GM04504 (cell line): ENCODE results near the gene ELAPOR2.
"Not testable (repeated sequence)": the region's sequence is repeated elsewhere in the genome, so short reads cannot be mapped to it uniquely, and the experiment has no call there.

Experiments used
- DNase-seq: peaks from one replicate; pipeline ENCODE4 v3.0.0-alpha.2; 2012; ENCODE audit warnings: low read depth

The ELAPOR2 gene

DNA sequence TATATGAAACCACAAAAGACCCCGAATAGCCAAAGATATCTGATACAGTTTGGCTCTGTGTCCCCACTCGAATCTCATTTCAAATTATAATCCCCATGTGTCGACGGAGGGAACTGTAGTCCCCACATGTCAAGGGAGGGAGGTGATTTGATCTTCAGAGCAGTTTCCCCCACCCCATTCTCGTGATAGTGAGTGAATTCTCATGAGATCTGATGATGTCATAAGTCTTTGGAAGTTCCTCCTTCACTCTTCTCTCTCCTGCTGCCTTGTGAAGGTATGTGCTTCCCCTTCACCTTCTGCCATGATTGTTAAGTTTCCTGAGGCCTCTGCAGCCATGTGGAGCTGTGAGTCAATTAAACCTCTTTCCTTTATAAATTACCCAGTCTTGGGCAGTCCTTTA, 13.0 kb downstream of the ELAPOR2 start:
- DNase-seq: no peak

DNA sequence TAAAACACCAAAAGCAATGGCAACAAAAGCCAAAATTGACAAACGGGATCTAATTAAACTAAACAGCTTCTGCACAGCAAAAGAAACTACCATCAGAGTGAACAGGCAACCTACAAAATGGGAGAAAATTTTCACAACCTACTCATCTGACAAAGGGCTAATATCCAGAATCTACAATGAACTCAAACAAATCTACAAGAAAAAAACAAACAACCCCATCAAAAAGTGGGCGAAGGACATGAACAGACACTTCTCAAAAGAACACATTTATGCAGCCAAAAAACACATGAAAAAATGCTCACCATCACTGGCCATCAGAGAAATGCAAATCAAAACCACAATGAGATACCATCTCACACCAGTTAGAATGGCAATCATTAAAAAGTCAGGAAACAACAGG, 14.7 kb downstream of the ELAPOR2 start:
- not testable (repeated sequence) for DNase-seq

DNA sequence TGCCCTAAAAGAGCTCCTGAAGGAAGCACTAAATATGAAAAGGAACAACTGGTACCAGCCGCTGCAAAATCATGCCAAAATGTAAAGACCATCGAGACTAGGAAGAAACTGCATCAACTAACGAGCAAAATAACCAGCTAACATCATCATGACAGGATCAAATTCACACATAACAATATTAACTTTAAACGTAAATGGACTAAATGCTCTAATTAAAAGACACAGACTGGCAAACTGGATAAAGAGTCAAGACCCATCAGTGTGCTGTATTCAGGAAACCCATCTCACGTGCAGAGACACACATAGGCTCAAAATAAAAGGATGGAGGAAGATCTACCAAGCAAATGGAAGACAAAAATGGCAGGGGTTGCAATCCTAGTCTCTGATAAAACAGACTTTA, 17.9 kb downstream of the ELAPOR2 start:
- not testable (repeated sequence) for DNase-seq

DNA sequence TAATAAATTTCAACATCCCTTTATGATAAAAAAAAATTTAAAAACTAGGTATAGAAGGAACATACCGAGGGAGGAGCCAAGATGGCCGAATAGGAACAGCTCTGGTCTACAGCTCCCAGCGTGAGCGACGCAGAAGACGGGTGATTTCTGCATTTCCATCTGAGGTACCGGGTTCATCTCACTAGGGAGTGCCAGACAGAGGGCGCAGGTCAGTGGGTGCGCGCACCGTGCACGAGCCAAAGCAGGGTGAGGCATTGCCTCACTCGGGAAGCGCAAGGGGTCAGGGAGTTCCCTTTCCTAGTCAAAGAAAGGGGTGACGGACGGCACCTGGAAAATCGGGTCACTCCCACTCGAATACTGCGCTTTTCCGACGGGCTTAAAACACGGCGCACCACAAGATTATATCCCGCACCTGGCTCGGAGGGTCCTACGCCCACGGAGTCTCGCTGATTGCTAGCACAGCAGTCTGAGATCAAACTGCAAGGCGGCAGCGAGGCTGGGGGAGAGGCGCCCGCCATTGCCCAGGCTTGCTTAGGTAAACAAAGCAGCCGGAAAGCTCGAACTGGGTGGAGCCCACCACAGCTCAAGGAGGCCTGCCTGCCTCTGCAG, 19.7 kb downstream of the ELAPOR2 start:
- DNase-seq: not testable (repeated sequence)

DNA sequence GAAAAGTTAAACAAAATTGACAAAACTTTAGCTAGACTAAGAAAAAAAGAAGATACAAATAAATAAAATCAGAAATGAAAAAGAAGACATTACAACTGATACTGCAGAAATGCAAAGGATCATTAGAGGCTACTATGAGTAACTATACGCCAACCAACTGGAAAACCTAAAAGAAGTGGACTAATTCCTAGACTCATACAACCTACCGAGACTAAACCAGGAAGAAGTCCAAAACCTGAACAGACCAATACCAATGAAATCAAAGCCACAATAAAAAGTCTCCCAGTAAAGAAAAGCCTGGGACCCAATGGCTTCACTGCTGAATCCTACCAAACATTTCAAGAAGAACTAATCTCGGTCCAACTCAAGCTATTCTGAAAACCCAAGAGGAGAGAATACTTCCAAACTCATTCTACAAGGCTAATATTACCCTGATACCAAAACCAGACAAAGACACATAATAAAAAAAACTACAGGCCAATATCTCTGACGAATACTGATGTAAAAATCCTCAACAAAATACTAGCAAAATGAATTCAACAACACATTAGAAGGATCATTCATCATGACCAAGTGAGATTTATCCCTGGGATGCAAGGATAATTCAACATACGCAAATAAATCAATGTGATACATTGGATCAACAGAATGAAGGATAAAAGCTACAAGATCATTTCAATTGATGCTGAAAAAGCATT, 20.3 kb downstream of the ELAPOR2 start:
- DNase-seq: no peak

DNA sequence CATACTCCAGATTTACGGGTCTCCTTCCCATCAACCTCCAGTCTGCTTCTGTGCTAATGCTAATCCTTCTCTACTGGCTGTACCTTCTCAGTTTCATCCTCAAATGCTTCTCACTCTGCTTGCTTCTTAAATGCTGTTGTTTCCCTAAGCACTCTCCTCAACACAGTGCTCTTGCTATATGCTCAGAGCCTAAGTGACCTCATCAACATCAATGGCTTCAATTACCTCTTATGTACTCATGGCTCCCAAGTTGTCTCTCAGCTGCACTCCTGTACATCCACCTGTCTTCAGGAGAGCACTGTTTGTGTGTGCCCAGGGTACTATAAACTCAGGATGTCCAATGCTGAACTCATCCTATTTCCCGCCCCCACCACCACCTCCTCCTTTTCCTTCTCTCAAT, 22.5 kb downstream of the ELAPOR2 start:
- DNase-seq: no peak

DNA sequence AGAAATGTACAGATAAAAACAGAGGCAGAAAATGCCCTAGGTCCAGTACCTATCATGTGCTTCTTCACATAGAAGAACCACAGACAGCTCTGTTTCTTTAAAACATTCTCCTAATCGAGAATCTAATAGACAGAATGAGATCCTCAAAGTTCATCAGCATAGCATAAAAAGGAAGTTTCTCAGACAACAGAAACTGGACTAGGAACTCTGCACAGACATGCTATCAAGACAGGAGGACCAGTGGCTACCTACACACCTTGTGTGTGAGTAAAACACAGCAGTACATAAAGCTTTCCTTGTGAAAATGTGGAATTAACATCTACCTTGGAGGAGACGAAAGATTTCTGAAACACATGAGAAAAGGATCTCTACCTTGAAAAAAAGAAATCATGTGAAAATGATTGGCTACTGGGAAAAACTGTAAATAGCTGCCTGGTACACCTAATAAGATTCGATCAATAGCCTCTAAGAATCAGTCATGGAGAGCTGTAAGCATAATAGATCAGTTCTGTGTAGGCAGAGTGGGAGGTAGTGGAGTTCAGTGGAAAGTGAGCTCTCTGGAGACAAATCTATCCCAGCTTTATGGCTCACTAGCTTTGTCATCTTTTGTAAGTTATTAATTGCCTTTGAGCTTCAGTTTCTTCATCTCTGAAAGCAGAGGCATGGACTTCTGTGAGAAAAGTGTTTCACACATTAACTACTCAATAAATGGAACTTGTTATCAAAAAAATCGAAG, 26.7 kb downstream of the ELAPOR2 start:
- DNase-seq: no peak

DNA sequence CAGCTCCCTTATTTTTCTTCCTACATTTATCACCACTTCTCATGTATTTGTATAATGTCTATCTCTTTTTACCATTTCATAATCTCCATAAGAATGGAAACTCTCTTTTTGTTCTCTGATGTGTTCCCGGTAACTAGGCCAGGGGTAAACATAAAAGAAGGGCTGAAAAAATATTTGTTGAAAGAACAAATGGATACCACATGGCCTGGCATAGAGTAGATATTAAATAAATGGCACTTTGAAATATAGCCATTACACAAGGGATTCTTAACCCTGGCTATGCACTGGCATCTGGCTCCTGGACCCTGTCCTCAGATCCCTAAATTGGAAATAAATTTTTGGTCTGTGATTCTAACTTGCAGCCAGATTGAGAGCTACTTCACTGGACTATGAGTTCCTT, 30.4 kb downstream of the ELAPOR2 start:
- no peak for DNase-seq

DNA sequence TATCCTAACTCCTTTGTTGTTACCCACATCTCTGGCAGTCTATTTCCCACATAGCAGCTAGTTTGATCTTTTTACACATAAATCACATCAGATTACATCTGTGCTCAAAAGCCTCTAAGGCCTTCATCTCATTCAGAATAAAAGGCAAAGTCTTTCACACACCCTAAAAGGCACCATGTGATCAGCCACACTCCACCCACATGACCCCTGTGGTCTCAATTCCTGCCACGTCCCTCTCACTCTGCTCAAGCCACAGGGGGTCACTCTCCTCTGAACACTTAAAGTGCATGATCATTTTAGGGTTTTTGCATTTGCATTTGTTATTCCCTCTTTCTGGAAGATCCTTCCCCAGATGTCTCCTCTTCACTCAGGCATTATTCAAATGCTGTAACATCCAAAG, 30.8 kb downstream of the ELAPOR2 start:
- no peak for DNase-seq

DNA sequence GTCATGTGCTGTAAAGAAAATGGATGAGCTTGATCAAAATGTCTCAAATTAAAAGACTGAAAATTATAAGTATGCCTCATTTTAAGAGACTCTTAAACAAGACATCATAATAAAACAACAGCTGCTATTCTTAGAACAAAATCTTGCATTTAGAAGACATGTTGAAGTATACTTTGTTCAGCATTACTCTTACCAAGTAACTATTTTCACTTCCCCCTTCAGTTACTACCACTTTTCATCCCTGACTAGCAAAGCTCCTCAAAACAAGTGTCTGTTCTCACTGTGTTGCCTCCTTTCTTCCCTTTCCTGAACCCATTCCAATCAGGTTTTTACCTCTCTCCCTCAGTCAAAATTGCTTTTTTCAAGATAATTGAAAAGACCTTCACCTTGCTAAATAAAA, 31.6 kb downstream of the ELAPOR2 start:
- DNase-seq: no peak

DNA sequence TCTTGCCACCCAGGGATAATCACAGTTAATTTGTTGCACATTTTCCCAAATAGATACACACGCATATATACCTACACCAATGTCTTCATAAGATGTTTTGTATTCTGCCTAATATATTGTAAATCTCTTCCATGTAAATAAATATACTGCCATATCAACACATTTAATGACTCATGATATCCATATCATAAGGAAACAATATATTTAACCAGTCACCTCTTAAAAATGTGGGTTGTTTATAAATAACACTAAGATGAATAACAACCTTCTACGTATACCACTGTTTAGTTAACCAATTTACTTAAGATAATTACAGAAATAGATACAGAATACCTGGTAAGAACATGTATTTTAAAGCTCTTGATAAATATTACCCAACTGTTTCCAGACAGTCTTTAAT, 38.2 kb downstream of the ELAPOR2 start:
- no peak for DNase-seq

DNA sequence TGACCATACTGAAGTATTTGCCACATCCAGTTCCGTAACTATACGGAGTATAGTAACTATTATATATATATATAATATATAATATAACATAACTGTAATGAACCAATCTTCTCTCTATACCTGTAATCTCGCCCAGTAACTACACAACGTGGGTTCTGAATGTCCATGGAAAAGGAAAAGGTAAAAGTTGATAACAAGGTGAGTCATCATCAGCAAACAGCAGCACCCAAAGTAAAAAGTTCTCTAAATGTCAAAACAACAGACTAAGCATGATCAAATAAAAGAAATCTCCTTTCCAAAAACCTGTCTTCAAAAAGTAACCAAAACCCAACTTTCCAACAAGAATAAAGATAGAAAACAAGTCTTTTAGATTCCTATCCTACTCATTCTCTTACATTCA, 42.8 kb downstream of the ELAPOR2 start:
- DNase-seq: no peak

DNA sequence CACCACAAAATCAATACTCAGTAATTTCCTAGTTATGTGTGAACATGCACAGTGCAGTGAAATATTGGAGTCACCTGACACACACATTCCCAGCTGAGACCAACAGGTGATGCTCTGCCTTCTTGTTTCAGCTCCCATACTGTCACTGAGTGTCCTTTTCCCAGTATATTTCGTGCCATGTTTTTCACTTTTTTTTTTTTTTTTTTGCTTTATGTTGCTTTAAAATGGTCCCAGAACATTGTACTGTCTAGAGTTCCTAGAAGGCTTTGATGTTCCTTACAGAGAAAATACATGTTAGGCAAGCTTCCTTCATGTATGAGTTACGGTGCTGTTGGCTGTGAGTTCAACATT, 45.6 kb downstream of the ELAPOR2 start:
- DNase-seq: no peak

DNA sequence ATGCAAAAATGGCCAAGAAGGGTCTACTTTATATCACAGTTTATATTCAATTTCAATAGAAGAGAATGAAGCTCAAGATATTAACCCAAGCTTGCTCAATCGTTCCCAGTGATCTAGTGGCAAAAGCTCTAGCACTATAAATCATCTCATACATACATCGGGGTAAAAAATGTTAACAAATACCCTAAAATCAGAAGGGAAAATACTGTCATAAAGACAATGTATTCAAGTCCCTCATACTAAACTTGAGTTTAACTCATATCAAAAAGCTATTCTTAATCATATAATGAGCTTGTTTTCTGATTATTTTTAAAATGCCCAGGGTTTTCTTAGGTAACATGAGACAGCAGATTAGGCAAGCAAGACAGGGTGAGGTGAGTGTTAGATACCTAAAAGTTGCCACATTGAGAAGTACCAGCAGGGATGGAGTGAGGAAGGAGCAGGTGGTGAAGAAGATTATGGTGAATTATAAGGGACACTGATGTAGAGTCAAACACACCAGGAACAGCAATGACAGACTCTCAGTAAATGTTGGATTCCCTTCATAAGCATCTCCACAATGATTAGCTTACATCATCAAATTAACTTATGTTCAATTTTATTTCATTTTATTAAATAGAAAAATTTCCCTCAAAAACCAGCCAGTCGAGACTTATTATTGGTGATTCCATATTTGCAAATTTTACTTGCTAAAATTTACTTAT, 46.2 kb downstream of the ELAPOR2 start:
- no peak for DNase-seq
